Transverse colon (tissue), 1 donor: ENCODE measurements around the gene RTTN.

Experiments used
- EP300 ChIP-seq: sonication (generic); formaldehyde crosslinking; IDR thresholded peaks from one replicate; pipeline ENCODE4 v1.6.1; 2017; ENCODE audit warnings: antibody characterized with exemption, low read depth
- POLR2A ChIP-seq: fragments of 450-650 bp; IDR thresholded peaks from one replicate; pipeline ENCODE4 v1.6.1; 2016; ENCODE audit warnings: antibody characterized with exemption, mild to moderate bottlenecking, moderate library complexity

- no peak for TF ChIP-seq EP300
- no peak for TF ChIP-seq POLR2A
Observed at GRCh38 chr18:69974365-69974764, 231.1 kb downstream of the RTTN start.
